ENCODE measurements around the gene PABPN1L. TPM values are rescaled to one million over a fixed set of nuclear protein-coding genes. Genes with fewer than 3 reads are reported as not detected.

The PABPN1L gene
- total RNA-seq, 3 donors from 2014 or later: not detected

DNA sequence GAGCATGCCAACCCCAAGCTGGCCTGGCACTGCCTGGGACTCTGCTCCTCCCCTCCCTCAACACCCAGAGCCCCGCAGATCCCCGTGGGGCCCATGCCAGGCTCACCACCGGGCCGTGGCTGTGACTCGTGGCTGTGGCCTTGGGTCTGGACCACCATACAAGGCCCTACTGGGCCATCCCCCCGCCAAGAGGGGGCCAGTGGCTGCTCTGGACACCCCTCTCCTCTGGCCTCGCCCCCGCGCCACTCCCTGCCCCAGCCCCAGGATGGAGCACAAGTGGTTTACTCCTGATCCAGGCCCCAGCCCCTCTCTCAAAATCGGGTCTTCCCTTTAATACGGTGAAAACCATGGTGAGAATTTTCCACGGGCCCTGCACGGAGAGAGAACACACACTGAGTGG lies 3.0 kb downstream of the PABPN1L start:
- H3K27ac ChIP-seq: no peak overlapping the region
- H3K9me3 ChIP-seq: no peaks in the 10 kb centered on the region
- no peaks in the 10 kb centered on the region for H3K36me3 ChIP-seq
- no peaks in the 10 kb centered on the region for H3K27me3 ChIP-seq
- intact Hi-C loops (cut with DNase I; ENCODE audit: low total_unique reads): no loop called here
- H3K4me1 ChIP-seq: no peaks in the 10 kb centered on the region
- TF ChIP-seq, protein P1, sequence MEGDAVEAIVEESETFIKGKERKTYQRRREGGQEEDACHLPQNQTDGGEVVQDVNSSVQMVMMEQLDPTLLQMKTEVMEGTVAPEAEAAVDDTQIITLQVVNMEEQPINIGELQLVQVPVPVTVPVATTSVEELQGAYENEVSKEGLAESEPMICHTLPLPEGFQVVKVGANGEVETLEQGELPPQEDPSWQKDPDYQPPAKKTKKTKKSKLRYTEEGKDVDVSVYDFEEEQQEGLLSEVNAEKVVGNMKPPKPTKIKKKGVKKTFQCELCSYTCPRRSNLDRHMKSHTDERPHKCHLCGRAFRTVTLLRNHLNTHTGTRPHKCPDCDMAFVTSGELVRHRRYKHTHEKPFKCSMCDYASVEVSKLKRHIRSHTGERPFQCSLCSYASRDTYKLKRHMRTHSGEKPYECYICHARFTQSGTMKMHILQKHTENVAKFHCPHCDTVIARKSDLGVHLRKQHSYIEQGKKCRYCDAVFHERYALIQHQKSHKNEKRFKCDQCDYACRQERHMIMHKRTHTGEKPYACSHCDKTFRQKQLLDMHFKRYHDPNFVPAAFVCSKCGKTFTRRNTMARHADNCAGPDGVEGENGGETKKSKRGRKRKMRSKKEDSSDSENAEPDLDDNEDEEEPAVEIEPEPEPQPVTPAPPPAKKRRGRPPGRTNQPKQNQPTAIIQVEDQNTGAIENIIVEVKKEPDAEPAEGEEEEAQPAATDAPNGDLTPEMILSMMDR (IDR thresholded peaks at IDR 0.05): no peak
- TF ChIP-seq POLR2A (IDR thresholded peaks at IDR 0.05): no peak
- no peak for TF ChIP-seq POLR2AphosphoS5 (IDR thresholded peaks at IDR 0.05)
- DNase-seq (ENCODE audit: low spot score in 2 of 2): no peak
- H3K4me3 ChIP-seq: no peak overlapping the region

DNA sequence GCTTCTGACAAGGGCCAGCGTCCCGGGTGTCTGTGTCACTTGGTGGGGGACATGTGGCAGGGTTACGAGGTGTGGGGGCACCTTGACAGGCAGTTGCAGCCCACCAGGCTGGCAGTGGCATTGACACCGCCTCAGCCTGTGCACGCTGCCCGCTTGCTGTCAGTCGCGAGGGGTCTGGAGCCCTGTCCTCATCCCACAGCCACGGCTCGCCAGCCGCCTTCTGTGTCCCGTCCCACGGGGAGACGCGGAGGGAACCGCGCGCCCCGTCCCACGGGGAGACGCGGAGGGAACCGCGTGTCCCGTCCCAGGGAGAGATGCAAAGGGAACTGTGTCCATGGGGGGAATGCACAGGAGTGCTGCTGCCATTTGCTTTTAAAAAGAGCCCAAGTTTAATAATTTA lies 3.5 kb downstream of the PABPN1L start:
- Histone ChIP-seq H3K4me3 (no peak overlapping the region), H3K27me3 (no peaks in the 10 kb centered on the region), H3K4me1 (peaks cover 0 to 2% of the 10 kb centered on the region in 2 donors), H3K27ac (no peak overlapping the region), H3K9me3 (no peaks in the 10 kb centered on the region), H3K36me3 (no peaks in the 10 kb centered on the region)
- DNase-seq (ENCODE audit: low spot score in 2 of 2): no peak
- intact Hi-C loops (cut with DNase I; ENCODE audit: low total_unique reads): no loop called here
- TF ChIP-seq POLR2AphosphoS5 (IDR thresholded peaks at IDR 0.05) (no peak), POLR2A (IDR thresholded peaks at IDR 0.05) (no peak)
- TF ChIP-seq, protein P1 (IDR thresholded peaks at IDR 0.05): no peak

DNA sequence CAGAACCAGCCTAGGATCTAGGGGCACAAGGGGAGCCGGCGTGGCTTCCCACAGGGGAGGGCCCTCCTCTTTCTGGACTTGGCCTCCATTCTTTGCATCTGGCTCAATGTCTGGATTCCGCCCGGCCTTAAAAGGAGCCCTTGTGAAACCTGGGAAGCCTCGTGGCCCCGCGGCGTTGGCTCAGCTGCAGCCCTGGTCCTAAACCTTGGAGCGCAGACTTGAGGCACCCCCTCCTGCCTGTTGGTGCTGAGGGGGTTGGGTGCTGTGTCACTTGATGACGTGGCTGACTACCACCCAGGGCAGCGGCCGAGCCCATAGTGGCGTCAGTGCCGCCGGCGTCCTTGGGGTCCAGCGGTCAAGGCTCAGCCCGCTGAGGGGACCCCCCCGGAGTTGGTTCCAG lies 5.1 kb downstream of the PABPN1L start:
- no peaks in the 10 kb centered on the region for H3K9me3 ChIP-seq
- no peak overlapping the region for H3K27ac ChIP-seq
- H3K36me3 ChIP-seq: no peaks in the 10 kb centered on the region
- no peak overlapping the region for H3K4me3 ChIP-seq
- no peak for DNase-seq (ENCODE audit: low spot score in 2 of 2)
- intact Hi-C loops (cut with DNase I; ENCODE audit: low total_unique reads): no loop called here
- TF ChIP-seq POLR2AphosphoS5 (IDR thresholded peaks at IDR 0.05) (no peak), POLR2A (IDR thresholded peaks at IDR 0.05) (no peak)
- TF ChIP-seq, protein P1 (IDR thresholded peaks at IDR 0.05): no peak
- peaks cover 0 to 7% of the 10 kb centered on the region in 2 donors for H3K4me1 ChIP-seq
- H3K27me3 ChIP-seq: no peaks in the 10 kb centered on the region

DNA sequence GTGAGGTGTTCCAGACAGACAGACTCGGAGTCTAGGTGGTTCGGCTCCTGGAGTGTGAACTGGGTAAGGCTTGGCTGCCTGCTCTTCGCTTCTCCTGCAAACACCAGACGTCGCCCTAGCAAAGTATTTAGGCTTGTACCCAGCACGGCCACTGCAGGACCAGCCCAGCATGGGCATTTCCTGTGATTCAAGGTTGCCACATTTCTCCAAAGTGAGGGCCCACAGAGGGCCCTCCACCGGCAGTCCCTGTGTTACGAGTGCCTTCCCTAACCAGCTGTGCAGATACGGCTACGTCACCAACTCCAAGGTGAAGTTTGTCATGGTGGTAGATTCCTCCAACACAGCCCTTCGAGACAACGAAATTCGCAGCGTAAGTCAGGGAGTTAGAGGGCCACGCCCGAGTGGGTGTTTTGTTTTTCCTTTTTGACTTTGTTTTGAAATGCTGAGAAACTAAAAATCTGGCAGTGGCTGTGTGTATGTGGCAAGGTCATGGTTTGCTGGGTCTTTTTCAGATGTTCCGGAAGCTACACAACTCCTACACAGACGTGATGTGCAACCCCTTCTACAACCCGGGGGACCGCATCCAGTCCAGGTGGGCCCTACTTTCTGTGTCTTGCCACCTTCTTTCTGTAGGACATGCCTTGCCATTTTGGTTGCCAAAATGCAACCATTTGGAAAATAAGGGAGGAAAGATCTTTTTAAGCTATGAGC lies 6.9 kb downstream of the PABPN1L start:
- TF ChIP-seq POLR2AphosphoS5 (IDR thresholded peaks at IDR 0.05): no peak
- TF ChIP-seq, protein P1 (IDR thresholded peaks at IDR 0.05): no peak
- TF ChIP-seq POLR2A (IDR thresholded peaks at IDR 0.05): no peak
- intact Hi-C loops (cut with DNase I; ENCODE audit: low total_unique reads): no loop called here
- Histone ChIP-seq H3K4me1 (peaks cover 0 to 7% of the 10 kb centered on the region in 2 donors), H3K4me3 (no peak overlapping the region), H3K27me3 (no peaks in the 10 kb centered on the region), H3K36me3 (no peaks in the 10 kb centered on the region), H3K9me3 (no peaks in the 10 kb centered on the region), H3K27ac (no peak overlapping the region)
- DNase-seq (ENCODE audit: low spot score in 2 of 2): no peak

DNA sequence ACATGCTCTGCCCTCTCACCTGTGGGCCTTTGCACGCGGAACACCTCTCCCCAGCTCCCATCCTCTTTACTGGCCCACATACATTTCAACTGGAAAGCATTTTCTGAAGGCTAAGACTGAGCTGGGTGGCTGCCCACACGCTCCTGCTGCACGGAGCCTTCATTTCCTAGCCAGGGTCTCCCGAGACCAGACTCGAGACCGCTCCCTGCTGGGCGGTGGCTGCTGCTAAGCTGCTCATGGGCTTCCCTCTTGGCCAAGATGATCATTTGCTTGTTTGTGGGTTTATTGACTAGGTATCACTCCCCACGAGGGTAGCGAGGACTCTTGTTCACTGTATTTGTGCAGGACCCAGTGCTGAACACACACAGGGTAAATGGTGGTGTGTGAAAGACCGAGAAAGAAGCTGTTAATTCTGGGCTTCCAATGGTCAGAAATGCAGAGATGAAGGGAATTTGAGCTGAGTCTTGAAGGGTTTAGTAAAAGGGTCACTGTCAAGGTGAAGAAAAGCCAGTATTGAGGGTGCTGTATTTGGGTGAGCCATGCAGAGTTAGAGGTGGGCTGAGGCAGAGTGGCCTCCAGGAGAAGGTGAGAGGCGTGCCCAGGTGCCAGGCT lies 8.6 kb downstream of the PABPN1L start:
- intact Hi-C loops (cut with DNase I; ENCODE audit: low total_unique reads): no loop called here

More for the DNA sequence above, 8.6 kb downstream of the PABPN1L start:
- Histone ChIP-seq H3K27ac (peak overlapping the region; percentile 79 to 91), H3K4me1 (peaks cover 0 to 7% of the 10 kb centered on the region in 2 donors), H3K36me3 (no peaks in the 10 kb centered on the region), H3K4me3 (peak overlapping the region; percentile 68 to 97 (median 75)), H3K27me3 (no peaks in the 10 kb centered on the region), H3K9me3 (no peaks in the 10 kb centered on the region)
- TF ChIP-seq POLR2AphosphoS5 (IDR thresholded peaks at IDR 0.05) (no peak), POLR2A (IDR thresholded peaks at IDR 0.05) (no peak)
- TF ChIP-seq, protein P1 (IDR thresholded peaks at IDR 0.05): peak; percentile 34 to 46 (median 40)
- peak; percentile 57 to 65 for DNase-seq (ENCODE audit: low spot score in 2 of 2)
